A673 (cell line): ENCODE results near the gene ELL. TPM values are rescaled to one million over a fixed set of nuclear protein-coding genes. Genes with fewer than 3 reads are reported as not detected.

ENCODE experiments used
- BruUV-seq: library from RNA; stranded (reverse); fragments of 400-500 nt; replicated peaks from 2 replicates; lab custom pipeline; 2021; lab: Mats Ljungman, UMichigan
- CTCF ChIA-PET: fragments of 300-600 bp; sonication (Branson Sonifier 250); formaldehyde crosslinking; loops from one replicate; lab custom pipeline; 2022; ENCODE audit warnings: antibody characterized with exemption; lab: Charles Lee
- POLR2A ChIA-PET: fragments of 300-600 bp; sonication (Branson Sonifier 250); formaldehyde crosslinking; loops from one replicate; lab custom pipeline; 2022; ENCODE audit warnings: antibody characterized with exemption; ENCODE audit not compliant: low non-redundant PET; lab: Charles Lee
- DNase-seq: peaks from one replicate; pipeline ENCODE4 v3.0.0-alpha.2; 2015; ENCODE audit warnings: low spot score
- H3K27ac ChIP-seq: fragments of 200-600 bp; sonication (generic); 2 replicates; pipeline ENCODE4 v1.5.1; 2016; ENCODE audit warnings: mixed run types, low read depth, mild to moderate bottlenecking, mixed read lengths, antibody characterized with exemption, low read length; ENCODE audit not compliant: poor library complexity, severe bottlenecking
- H3K27me3 ChIP-seq: fragments of 200-600 bp; sonication (generic); replicated peaks from 2 replicates; pipeline ENCODE4 v1.6.1; 2017; ENCODE audit warnings: mixed run types, low read depth, mild to moderate bottlenecking, mixed read lengths, antibody characterized with exemption, low read length; ENCODE audit not compliant: insufficient read depth, poor library complexity
- H3K36me3 ChIP-seq: fragments of 200-600 bp; sonication (generic); 2 replicates; pipeline ENCODE4 v1.6.1; 2016; ENCODE audit warnings: mixed run types, mild to moderate bottlenecking, mixed read lengths, antibody characterized with exemption, low read length; ENCODE audit not compliant: insufficient read depth, poor library complexity, severe bottlenecking
- H3K4me1 ChIP-seq: fragments of 200-600 bp; sonication (generic); 2 replicates; pipeline ENCODE4 v1.6.1; 2017; ENCODE audit warnings: mixed run types, mild to moderate bottlenecking, mixed read lengths, antibody characterized with exemption, low read length; ENCODE audit not compliant: insufficient read depth, poor library complexity, severe bottlenecking
- H3K4me3 ChIP-seq: fragments of 200-600 bp; sonication (generic); 2 replicates; pipeline ENCODE4 v1.5.1; 2016; ENCODE audit warnings: low read depth, mixed run types, mild to moderate bottlenecking, mixed read lengths, low read length; ENCODE audit not compliant: poor library complexity, severe bottlenecking
- H3K9me3 ChIP-seq: fragments of 200-600 bp; sonication (generic); 2 replicates; pipeline ENCODE4 v1.6.1; 2016; ENCODE audit warnings: mixed run types, low read depth, mild to moderate bottlenecking, mixed read lengths, antibody characterized with exemption, low read length; ENCODE audit not compliant: poor library complexity, severe bottlenecking
- CTCF ChIP-seq: fragments of 300-800, 200-600 bp; sonication (generic); conservative IDR thresholded peaks from 2 replicates; pipeline ENCODE4 v1.5.1; 2017; ENCODE audit warnings: low read depth, mild to moderate bottlenecking, antibody characterized with exemption, low read length, moderate library complexity, mixed read lengths
- EZH2 ChIP-seq: fragments of 200-600 bp; sonication (generic); IDR thresholded peaks from 2 replicates; pipeline ENCODE4 v1.6.1; 2017; ENCODE audit warnings: borderline replicate concordance, low read depth, mild to moderate bottlenecking, mixed read lengths, antibody characterized with exemption, low read length; ENCODE audit not compliant: poor library complexity, severe bottlenecking
- intact Hi-C: fragments of 100-400 bp; cut with micrococcal nuclease; formaldehyde crosslinking; loops from one replicate; pipeline ENCODE4 v1.10.0; 2022; ENCODE audit not compliant: unreplicated experiment
- total RNA-seq: library from RNA; stranded (reverse); gene quantifications from 2 replicates; pipeline ENCODE4 v1.2.3, GENCODE V29; 2021

The ELL gene
- total RNA-seq, 1 experiment from 2014 or later = 16.4 TPM

- ChIA-PET POLR2A (no interaction called here), CTCF (no interaction called here)
- no peak overlapping the region for H3K4me3 ChIP-seq
- TF ChIP-seq CTCF (no peak), EZH2 (no peak)
- intact Hi-C loops = no loop called here
- H3K4me1 ChIP-seq = peaks cover 4% of the 10 kb centered on the region
- H3K9me3 ChIP-seq = no peaks in the 10 kb centered on the region
- no TSS peak for BruUV-seq
- H3K36me3 ChIP-seq = peaks cover 17% of the 10 kb centered on the region
- H3K27me3 ChIP-seq = no peaks in the 10 kb centered on the region
- H3K27ac ChIP-seq = no peak overlapping the region
- no peak for DNase-seq
Observed at GRCh38 chr19:18452386-18452785, 69.5 kb downstream of the ELL start.

GRCh38 chr19:18450931-18451836 is 70.7 kb downstream of the ELL start:
- H3K27ac ChIP-seq = peak overlapping the region; percentile 35
- no peaks in the 10 kb centered on the region for H3K9me3 ChIP-seq
- H3K27me3 ChIP-seq = no peaks in the 10 kb centered on the region
- BruUV-seq = no TSS peak
- peak; percentile 84 for DNase-seq
- POLR2A ChIA-PET = interaction anchor here (0.5 kb wide), 1 partner anchor 236 kb away, joined by 7 read pairs; no protein-coding TSS in a partner anchor
- peaks cover 4% of the 10 kb centered on the region for H3K4me1 ChIP-seq
- intact Hi-C loops = no loop called here
- TF ChIP-seq CTCF = peak; percentile 99
- TF ChIP-seq EZH2 = no peak
- CTCF ChIA-PET = interaction anchor here (0.6 to 1.5 kb wide), 5 partner anchors 11 to 396 kb away, joined by 3 to 9 read pairs (median 5); no protein-coding TSS in a partner anchor
- peaks cover 18% of the 10 kb centered on the region for H3K36me3 ChIP-seq
- no peak overlapping the region for H3K4me3 ChIP-seq

- CTCF ChIA-PET = interaction anchor here (1.0 to 1.5 kb wide), 3 partner anchors 10 to 397 kb away, joined by 3 to 5 read pairs (median 4); no protein-coding TSS in a partner anchor
Observed at GRCh38 chr19:18450021-18450930, 71.6 kb downstream of the ELL start.

More at GRCh38 chr19:18450021-18450930, 71.6 kb downstream of the ELL start:
- BruUV-seq = no TSS peak
- Histone ChIP-seq H3K27ac (no peak overlapping the region), H3K9me3 (no peaks in the 10 kb centered on the region), H3K4me3 (no peak overlapping the region), H3K27me3 (no peaks in the 10 kb centered on the region), H3K36me3 (peaks cover 23% of the 10 kb centered on the region), H3K4me1 (peaks cover 4% of the 10 kb centered on the region)
- DNase-seq = no peak
- intact Hi-C loops = no loop called here
- no peak for TF ChIP-seq CTCF
- no peak for TF ChIP-seq EZH2
- POLR2A ChIA-PET = interaction anchor here (0.5 kb wide), 1 partner anchor 235 kb away, joined by 7 read pairs; no protein-coding TSS in a partner anchor
